Fibroblast of pulmonary artery (primary cell): Measurements from ENCODE around the gene PRR18.

ENCODE experiments used
- DNase-seq: peaks from one replicate; pipeline ENCODE4 v3.0.0-alpha.2; 2010; ENCODE audit warnings: low read depth
- H3K4me3 ChIP-seq: replicated peaks from 2 replicates; pipeline ENCODE4 v1.5.1; 2011; ENCODE audit warnings: low read depth, mild to moderate bottlenecking, control low read depth, low read length, moderate library complexity
- CTCF ChIP-seq: IDR thresholded peaks from 2 replicates; pipeline ENCODE4 v1.5.1; 2011; ENCODE audit warnings: mild to moderate bottlenecking, control low read depth, low read length, inconsistent platforms; ENCODE audit errors: missing control alignments

The PRR18 gene

GRCh38 chr6:166279393-166279679 is 28.9 kb downstream of the PRR18 start:
- H3K4me3 ChIP-seq, result no peak overlapping the region
- TF ChIP-seq CTCF, result no peak
- no peak for DNase-seq

- no peak overlapping the region for H3K4me3 ChIP-seq
- no peak for DNase-seq
- TF ChIP-seq CTCF, result no peak
Observed at GRCh38 chr6:166278579-166279392, 29.4 kb downstream of the PRR18 start.

- TF ChIP-seq CTCF, result no peak
- H3K4me3 ChIP-seq, result no peak overlapping the region
- no peak for DNase-seq
Observed at GRCh38 chr6:166277892-166278578, 30.2 kb downstream of the PRR18 start.

- DNase-seq, result peak; percentile 8
- H3K4me3 ChIP-seq, result no peak overlapping the region
- no peak for TF ChIP-seq CTCF
Observed at GRCh38 chr6:166277018-166277417, 31.2 kb downstream of the PRR18 start.

GRCh38 chr6:166275714-166276166 is 32.5 kb downstream of the PRR18 start:
- H3K4me3 ChIP-seq, result no peak overlapping the region
- peak; percentile 50 for DNase-seq
- peak; percentile 74 for TF ChIP-seq CTCF

GRCh38 chr6:166274739-166275370 is 33.3 kb downstream of the PRR18 start:
- no peak for TF ChIP-seq CTCF
- no peak for DNase-seq

More at GRCh38 chr6:166274739-166275370, 33.3 kb downstream of the PRR18 start:
- H3K4me3 ChIP-seq, result no peak overlapping the region
